ENCODE data around the gene ITGB5.
A peak's percentile ranks its signal among the peaks of the same experiment; 100 is the strongest.

ITGB5 gene

DNA sequence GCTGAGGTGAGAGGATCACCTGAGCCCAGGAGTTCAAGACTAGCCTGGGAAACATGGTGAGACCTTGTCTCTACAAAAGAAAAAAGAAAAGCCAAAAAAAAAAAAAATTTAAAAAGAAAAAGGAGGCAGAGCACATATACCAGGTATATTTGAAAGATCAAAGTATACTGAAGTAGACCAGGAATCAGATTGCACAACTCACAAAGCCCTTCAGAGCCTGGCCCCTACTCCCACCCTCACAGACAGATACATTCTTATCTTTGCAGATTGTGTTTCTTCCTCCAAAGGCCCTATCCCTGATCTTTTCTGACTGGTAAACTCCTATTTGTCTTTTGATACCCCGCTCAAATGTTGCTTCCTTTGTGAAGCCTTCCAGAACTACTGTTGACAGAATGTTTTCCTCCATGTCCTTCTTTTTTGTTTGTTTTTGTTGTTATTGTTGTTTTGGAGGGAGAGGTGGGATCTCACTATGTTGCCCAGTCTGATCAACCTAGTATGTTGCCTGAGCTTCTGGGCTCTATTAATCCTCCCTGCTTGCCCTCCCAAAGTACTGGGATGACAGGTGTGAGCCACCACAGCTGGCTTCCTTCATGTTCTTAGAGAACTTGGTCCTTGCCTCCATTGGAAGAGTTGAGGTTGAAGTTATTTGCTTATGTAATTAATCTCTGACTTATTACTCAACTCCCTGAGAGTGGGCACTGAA is 9.8 kb upstream of the ITGB5 start:
- DNase-seq (ENCODE audit: low read depth), result no peak

DNA sequence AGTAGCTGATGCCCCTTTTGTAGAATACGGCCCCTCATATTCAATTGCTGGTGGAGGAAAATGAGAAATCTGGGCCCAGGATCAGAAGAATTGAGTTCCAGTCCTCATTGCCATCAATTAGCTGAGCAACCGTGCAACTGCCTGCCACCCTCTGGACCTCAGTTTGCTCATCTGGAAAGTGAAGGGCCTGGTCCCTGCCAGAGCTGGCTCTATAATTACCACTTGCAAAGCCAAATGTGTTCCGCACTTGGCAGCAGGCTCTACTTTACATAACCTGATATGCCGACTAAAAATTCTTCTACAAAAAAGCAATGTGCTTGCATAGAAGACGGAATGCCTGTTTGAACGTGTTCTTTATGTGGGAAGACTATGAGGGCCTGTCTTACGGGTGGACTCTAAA is 8.6 kb upstream of the ITGB5 start:
- no peak for DNase-seq (ENCODE audit: low read depth)

DNA sequence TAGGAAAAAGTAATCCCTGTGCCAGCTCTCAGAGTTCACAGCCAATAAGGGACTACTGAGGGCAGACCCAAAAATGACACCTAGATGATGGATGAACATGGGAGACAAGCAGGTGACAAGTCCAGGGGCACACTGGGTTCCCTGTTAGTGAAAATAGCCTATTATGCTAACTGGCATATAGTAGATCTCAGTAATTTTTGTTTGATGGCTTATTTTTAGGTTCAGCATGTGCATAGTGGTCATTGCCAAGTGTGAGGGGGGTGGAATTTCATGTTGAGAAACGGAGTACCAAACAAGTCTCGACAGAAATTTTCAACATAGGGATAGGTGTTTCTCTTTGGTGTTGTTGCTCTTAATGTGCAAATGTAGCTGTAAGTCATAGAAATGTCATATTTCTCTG is 6.4 kb upstream of the ITGB5 start:
- no peak for DNase-seq (ENCODE audit: low read depth)

DNA sequence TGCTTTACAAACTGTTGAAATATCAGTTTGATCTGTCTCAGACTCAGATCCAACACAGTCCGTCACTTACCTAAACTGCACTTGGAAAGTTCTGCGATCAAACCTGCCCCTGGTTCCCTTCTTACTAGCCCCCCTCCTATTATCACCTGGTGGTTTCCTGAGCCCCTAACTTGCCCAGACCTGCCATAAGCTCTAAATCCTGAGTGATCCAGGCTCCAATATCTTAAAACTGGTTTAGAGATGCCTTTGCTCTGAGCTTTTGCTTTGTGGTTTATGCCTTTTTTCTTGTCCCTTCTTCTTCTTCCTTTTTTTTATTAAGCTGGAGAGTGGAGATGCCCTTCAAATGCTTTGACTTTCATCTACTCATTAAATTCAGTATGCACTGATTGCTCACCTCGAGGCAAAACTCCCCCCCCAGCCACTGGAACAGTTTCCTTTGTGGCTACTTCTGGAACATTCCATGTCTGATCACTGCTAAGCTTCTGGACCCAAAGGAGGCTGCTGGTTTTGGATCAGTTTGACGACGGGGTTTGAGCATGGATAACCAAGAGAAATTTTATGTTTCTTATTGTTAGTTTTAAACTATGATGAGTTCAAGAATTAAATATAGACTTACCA is 3.5 kb upstream of the ITGB5 start:
- no peak for DNase-seq (ENCODE audit: low read depth)

DNA sequence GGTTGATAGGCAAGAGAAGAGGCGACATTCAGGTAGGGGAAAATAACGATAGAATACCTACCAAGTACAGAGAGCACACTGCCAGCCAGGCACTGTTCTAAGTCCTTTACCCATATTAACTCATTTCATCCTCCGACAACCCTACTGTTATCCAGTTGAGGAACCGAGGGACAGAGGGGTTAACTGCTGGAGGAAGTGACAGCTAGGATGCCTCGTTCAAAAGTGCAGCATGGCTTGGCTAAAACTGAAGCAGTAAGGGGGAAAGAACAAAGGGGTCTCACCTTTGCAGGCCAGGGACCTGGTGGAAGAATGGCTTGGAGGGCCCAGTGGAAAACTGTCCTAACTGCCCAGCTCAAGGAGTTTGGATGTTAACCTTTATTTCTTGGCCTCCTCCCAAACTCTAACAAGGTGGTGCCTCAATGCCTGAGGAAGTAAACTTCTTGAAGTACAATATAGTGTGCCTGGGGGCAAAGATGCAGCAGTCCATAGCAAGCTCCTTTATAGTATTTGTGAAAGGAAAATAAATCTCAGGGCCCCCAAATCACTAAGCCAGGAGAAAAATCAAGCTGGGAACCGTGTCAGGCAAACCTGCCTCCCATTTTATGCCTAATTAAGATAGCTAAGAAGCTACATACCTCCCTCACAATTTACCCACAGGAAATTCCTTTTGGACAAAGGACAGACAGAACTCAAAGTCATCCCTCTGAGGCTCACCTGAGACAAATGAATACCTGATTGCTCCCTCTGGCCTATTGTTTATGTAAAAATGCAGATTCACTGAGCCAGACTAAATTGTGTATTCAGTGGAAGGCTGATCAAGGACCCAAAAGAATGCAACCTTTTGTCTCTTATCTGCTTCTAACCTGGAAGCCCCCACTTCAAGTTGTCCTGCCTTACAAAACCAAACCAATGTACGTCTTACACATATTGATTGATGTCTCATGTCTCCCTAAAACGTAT is 1.6 kb upstream of the ITGB5 start:
- no peak for DNase-seq (ENCODE audit: low read depth)

DNA sequence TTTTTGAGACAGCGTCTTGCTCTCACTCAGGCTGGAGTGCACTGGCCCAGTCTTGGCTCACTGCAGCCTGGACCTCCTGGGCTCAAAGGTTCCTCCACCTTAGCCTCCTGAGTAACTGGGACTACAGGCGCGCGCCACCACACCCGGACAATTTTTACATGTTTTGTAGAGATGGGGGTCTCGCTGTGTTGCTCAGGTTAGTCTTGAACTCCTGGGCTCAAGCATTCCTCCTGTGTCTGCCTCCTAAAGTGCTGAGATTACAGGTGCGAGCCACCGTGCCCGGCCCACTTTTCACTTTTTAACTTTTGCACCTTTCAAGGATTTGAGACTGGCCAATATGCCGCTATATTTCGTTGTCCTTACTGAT is 750 bp upstream of the ITGB5 start:
- DNase-seq (ENCODE audit: low read depth), result no peak

DNA sequence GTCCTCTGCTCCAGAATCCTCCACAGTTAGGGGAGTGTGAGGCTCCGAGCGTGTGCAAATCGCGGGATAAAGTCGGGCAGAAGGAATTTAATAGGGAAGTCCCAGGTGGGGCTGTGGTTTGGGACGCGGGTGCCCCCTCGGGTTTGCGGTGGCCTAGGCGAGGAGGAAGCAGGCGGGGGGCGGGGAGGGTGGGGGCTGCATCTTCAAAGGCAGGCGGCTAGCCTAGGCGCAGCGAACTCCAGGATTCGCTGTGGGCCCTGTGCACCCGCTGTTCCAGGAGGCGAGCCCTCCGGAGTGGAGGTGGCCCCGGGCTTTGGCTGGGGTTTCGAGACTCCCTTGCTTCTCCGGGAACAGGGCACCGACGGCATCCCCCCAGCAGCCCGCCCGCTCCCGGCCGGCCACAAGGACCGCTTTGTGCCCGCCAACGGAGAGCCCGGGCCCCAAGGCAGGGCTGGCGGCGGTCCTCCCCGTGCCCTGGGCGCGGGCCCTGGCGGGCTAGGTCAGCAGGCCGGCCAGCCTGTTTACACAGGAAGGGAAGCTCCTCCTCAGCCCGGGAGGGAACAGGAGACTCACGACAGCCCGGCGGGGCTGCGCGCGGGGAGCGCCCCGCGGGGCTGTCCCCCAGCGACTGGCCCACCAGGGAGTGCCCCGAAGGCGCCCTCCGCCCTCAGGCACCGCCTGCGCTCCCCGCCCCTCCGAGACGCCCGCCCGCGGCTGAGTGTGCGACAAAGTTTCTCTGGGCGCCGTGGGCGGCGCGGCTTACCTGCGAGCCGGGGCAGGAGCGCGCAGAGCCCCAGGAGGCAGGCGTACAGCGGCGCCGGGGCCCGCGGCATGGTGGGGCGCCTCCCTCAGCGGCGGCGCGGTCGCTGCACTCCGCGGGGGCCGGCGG is 753 bp downstream of the ITGB5 start:
- no peak for DNase-seq (ENCODE audit: low read depth)

DNA sequence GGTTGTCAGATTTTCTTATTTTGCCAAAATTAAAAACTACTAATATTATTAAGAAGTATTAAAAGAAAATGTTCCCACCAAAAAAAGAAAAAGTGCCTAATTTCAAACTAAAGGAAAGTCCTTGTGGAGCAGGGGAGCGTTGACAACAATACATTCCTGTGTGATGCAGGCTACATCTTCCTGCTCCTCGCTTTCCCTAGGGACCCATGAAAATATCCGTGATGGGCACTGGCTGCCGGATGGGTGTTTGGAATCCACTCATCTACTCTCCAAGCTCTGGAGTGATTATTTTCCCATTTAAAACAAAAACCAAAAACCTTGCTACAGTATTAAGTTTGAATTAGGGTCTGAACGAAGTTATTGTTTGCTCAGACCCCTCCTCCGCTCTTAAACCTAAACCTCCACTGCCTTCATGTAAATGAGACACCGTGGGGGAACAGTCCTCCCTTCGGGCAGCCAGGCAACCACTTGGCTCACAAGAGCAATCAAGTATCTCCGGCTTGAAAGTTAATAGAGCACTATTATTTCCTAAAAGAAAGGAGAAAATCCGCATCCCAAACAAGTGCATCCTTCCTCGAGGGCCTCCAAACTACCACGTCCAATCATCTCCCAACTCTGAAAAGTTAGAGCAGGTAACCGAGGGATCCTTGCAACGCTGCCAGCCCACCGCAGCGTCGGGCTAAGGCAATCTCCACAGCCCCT is 1.5 kb downstream of the ITGB5 start:
- DNase-seq (ENCODE audit: low read depth), result peak; percentile 61

DNA sequence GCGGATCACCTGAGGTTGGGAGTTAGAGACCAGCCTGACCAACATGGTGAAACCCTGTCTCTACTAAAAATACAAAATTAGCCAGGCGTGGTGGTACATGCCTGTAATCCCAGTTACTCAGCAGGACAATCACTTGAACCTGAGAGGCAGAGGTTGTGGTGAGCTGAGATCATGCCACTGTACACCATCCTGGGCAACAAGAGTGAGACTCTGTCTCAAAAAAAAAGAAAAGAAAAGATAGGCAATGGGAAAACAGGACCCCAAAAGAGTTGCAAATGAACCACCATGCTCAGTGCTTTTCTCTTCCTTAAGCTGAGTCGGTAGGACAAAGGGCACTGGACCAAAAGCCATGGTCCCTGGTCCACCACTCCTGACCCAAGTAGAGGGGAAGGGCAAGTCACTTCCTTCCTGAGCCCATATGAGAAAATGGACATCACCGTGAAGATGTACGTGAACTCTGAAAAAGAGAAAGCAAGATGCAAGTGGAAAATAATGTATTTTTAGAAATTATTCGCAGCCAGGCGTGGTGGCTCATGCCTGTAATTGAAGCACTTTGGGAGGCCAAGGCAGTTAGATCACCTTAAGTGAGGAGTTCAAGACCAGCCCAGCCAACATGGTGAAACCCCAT is 2.6 kb downstream of the ITGB5 start:
- DNase-seq (ENCODE audit: low read depth), result no peak

DNA sequence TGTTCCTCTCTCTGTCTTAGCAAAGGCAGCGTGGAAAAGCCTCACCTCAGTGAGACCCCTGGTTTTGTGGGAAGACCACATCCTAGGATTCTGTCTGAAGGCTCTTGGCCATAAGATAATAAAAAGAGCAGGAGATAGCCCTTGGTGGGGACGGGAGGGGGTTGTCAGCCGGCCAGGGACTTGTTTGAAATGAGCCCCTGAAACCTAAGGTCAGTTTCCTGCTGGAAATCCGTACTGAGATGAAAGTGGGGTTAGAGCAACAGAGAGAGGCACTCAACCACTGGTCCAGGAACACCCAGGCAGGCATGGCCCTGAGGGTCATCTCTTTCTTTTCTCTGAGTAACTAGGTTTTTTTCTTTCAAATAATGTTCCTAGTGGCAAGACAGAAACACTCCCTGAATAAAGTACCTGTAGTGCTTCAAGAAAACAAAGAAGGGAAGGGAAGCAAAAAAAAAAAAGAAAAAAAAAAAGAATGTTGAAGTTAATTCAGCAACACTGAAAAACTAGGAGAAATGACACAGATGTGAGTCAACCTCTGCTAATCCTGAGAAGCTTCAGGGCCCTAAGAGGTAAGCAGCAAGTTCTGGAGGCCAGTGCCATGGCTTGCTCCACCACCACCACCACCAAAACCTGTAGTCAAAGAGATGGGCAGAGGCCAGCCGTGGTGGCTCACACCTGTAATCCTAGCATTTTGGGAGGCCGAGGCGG is 3.2 kb downstream of the ITGB5 start:
- DNase-seq (ENCODE audit: low read depth), result no peak

DNA sequence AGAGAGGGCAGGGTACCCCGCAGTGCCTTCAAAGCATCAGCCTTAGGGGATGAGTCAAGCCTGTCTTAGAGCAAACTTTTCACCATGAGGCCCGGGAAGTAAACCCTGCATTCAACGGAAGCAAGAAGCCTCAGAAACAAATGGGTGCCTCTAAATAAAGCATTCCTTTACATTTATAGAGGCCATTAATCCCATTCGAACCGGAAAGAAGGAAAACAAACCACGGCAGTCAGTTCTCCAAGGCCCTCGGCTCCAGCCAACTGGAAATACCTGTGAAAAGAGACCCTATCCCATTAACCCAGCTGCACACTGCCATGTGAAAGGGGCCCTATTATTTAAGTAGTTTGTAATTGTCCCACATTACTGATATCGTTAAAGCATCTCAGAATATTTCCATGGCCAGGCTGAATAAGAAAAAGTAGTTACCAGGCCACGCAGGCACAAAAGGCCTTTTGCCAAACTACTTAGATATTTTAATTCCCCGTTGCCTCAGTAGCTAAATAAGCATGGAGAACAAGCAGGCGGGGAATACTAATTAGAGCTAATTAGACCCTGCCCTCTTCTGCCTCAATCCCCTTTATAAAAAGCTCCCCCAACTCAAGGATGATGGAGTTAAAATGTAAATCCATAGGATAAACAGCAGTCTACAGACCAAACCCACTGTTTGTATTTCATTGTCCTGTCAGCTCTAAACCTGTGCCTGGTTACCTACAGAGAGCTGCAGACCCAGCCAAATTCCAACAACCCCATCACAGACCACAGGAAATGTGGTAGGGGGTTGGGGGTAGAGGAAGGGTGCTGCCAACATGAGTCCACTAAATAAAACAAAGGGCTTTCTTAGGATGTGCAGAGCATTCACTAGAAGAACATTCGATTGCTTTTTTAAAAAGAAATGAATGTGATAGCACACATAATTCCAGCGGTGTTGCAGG is 4.1 kb downstream of the ITGB5 start:
- DNase-seq (ENCODE audit: low read depth), result no peak

DNA sequence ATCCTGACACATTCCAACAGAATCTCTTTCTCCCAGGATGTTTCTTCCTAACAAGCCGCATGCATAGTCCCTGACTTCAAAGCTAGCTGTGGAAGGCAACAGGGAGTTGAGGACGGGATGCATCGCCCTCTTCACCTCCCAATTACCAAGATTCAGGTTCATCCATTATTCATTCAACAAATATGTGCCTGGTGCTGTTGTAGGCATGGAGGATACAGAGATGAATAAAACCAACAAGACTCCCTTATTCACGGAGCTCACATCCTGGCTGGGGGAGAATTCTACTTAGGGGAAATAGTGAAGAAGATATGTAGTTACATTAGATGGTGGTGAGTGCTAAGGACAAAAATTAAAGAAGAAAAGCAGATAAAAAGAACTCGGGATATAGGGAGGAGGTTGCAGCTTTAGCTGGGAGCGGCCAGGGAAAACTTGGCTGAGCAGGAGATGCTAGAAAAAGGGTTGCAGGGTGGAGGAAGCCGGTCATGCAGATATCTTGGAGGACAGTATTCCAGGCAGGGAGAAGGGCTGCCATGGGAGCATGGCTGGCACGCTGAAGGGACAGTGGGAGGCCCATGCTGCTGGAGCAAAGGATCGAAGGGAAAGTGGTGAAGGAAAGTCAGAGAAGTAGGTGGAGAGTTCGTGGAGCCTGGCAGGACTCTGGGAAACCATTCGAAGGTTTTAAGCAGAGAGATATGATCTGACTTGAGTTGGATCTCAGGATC is 5.0 kb downstream of the ITGB5 start:
- DNase-seq (ENCODE audit: low read depth), result no peak

DNA sequence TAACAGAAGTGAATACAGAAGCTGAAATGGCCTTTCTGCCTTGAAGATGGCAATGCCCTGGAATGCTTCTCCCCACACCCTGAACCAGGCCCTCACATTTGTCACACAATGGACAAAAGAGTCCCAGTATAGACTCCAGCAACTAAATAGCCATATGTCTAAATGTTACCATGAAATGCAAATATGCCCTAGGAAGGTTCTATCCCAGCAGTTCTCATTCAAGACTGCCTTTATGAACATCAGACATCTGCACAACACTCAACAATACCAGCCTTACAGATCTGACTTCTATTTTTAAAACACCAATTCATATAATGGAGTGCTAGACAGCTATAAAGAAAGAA is 7.9 kb downstream of the ITGB5 start:
- DNase-seq (ENCODE audit: low read depth), result no peak

DNA sequence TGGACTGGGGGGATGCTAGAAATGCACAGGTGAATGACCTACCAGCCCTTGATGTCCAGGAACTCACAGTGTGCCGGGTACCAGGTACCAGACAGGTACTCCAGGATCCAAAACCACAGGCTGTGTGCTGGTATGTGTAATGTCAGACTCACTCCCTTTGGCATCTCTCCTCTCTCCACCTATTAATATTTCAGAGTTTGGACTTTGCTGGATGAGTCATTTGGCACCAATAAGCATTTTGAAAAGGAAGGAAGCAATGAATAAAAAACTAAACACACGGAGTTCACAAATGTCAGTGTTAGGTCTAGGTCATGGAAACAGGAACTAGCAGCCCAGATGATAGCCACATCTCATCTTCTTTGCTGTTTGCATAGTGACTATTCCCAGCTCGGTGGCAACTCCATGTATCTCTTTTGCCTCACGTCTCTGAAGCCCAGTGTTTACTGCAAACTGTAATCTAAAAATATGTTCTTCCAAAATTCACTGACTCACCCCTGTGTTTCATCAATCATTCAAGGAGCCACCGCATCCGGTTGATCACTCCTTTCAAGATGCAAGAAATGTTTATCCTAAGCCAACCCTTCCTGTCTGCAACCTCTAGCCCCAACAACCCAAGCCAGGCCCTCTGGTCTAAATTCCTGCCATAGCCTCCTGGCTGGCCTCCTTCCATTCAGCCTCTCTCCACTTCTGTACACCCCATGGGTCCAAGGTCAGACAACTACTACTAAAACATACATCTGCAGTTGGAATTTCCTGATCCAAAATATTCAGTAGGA is 8.4 kb downstream of the ITGB5 start:
- DNase-seq (ENCODE audit: low read depth), result peak; percentile 96

DNA sequence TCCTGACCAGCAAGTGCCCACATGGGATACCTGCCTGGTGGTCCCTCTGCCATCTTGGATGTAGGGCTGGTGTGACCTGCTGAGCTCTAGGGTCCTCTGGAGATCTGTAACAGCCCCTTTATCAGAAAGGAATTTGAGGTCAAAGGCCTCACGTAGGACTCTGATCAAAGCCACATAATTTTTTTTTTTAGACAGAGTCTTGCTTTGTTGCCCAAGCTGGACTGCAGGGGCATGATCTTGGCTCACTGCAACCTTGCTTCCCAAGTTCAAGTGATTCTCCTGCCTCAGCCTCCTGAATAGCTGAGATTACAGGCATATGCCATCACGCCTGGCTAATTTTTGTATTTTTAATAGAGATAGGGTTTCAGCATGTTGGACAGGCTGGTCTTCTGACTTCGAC is 9.5 kb downstream of the ITGB5 start:
- no peak for DNase-seq (ENCODE audit: low read depth)

DNA sequence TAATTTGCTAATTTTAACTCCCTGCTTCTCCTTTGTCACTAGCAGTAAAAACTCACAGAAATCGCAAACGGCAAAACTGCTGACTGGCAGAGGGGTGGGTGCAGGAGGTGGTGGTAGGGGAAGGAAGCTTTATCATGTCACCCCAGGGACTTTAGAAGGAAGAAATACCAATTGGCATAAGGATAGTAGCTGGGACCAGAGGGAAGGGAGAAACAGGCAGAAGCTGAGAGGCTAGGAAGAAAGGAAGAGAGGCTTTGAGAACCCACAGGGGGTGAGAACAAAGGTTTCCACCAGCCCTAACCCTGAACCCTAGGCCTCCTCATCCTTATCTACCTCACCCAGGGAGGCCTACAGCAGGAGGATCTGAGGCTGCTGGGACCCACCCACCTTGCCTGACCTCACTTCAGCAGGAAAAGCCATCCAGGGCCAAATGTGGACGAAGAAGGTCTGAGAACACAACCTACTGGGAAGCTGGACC is 10.7 kb downstream of the ITGB5 start:
- no peak for DNase-seq (ENCODE audit: low read depth)

DNA sequence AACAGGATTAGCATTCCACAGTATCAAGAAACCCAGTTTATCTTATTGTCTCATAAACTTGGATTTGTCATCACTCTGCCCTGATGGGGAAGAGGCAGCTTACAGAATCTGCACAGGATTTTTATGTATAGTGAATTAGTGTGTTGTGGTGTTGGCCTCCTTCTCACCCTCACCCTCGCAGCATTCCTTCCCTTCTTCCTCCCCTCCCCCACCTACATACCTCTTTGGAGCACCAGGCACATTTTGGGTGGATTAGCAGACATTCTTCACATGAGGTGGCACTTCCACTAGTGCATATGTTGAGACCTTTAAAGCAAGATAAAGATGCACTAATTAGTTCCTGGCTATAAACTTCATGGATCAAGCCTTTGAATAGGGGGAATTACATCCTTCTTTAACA is 13.9 kb downstream of the ITGB5 start:
- no peak for DNase-seq (ENCODE audit: low read depth)

DNA sequence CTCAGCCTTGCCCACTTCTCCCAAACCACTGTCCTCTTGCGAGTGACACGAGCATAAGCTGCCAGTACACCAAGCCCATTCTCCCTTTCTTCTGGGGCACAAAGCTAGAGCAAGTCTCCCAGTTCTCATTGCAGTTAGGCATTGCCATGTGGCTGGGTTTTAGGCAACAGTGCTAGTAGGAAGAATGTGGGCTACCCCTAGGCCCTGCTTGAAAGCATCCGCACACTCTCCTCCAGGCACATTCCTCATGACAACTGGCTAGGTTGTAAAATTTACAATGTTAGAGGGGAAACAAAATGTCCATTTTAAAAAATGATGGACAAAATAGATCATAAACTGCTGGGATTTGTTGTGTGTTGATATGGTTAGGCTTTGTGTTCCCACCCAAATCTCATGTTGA is 19.7 kb downstream of the ITGB5 start:
- no peak for DNase-seq (ENCODE audit: low read depth)

Measured in GM04503 (cell line).